Upper lobe of right lung (tissue), 1 donor: Measurements from ENCODE around the gene ANKMY1. TPM values are rescaled to one million over a fixed set of nuclear protein-coding genes. Genes with fewer than 3 reads are reported as not detected.

Experiments
- ATAC-seq: fragments of 200-7000 bp; cut with Tn5 transposase; one replicate; pipeline ENCODE4 v1.9.1; 2020; ENCODE audit warnings: mild to moderate bottlenecking, moderate library complexity
- DNase-seq: peaks from one replicate; pipeline ENCODE4 v3.0.0-alpha.2; 2020
- H3K27ac ChIP-seq: fragments of 200-600 bp; one replicate; pipeline ENCODE4 v1.8.0; 2022
- H3K27me3 ChIP-seq: fragments of 200-600 bp; one replicate; pipeline ENCODE4 v1.8.0; 2022; ENCODE audit warnings: mild to moderate bottlenecking
- H3K36me3 ChIP-seq: fragments of 200-600 bp; one replicate; pipeline ENCODE4 v1.8.0; 2022
- H3K4me1 ChIP-seq: fragments of 200-600 bp; one replicate; pipeline ENCODE4 v1.8.0; 2022
- H3K4me3 ChIP-seq: fragments of 200-600 bp; one replicate; pipeline ENCODE4 v1.8.0; 2022; ENCODE audit warnings: mild to moderate bottlenecking
- H3K9me3 ChIP-seq: fragments of 200-600 bp; one replicate; pipeline ENCODE4 v1.8.0; 2022
- CTCF ChIP-seq: fragments of 200-600 bp; IDR thresholded peaks from one replicate; pipeline ENCODE4 v1.8.0; 2022; ENCODE audit warnings: antibody characterized with exemption
- intact Hi-C: fragments of 100-400 bp; cut with DNase I; formaldehyde crosslinking; loops from one replicate; pipeline ENCODE4 v1.11.0; 2022
- total RNA-seq: library from RNA; stranded (reverse); fragmentation: NEBNext Ultra II Directional; extraction: Animal tissue kit (Norgen Biotek cat#: 25700); gene quantifications from one replicate; pipeline ENCODE4 v1.2.1, GENCODE V29; 2021
- donor health status: DM: no; HTN: yes; CAD: no; lungs with severe emphysema.

ANKMY1 gene
- total RNA-seq, 1 donor from 2014 or later, result 19.3 TPM

GRCh38 chr2:240441993-240442411, 115.8 kb downstream of the ANKMY1 start:
- peaks cover 13% of the 10 kb centered on the region for H3K27me3 ChIP-seq
- no peaks in the 10 kb centered on the region for H3K36me3 ChIP-seq
- H3K27ac ChIP-seq, result no peak overlapping the region
- ATAC-seq (no peak), DNase-seq (no peak)
- intact Hi-C loops, result loop anchor here (5.0 kb wide), 1 partner anchor 210 kb away; no protein-coding TSS in a partner anchor
- no peak for TF ChIP-seq CTCF
- H3K4me1 ChIP-seq, result peaks cover 14% of the 10 kb centered on the region
- H3K9me3 ChIP-seq, result no peaks in the 10 kb centered on the region
- H3K4me3 ChIP-seq, result no peak overlapping the region

- no peaks in the 10 kb centered on the region for H3K9me3 ChIP-seq
- no peak for TF ChIP-seq CTCF
- H3K27me3 ChIP-seq, result peaks cover 19% of the 10 kb centered on the region
- H3K4me3 ChIP-seq, result no peak overlapping the region
- no peak for ATAC-seq
- intact Hi-C loops, result loop anchor here (5.0 kb wide), 1 partner anchor 209 kb away; no protein-coding TSS in a partner anchor
- peaks cover 19% of the 10 kb centered on the region for H3K4me1 ChIP-seq
- DNase-seq, result no peak
- H3K27ac ChIP-seq, result no peak overlapping the region
- H3K36me3 ChIP-seq, result no peaks in the 10 kb centered on the region
These were observed 116.3 kb downstream of the ANKMY1 start for GRCh38 chr2:240441326-240441992.

GRCh38 chr2:240440704-240441320, 117.0 kb downstream of the ANKMY1 start:
- DNase-seq, result no peak

GRCh38 chr2:240440251-240440650, 117.5 kb downstream of the ANKMY1 start:
- H3K36me3 ChIP-seq, result no peaks in the 10 kb centered on the region
- H3K4me1 ChIP-seq, result peaks cover 20% of the 10 kb centered on the region
- H3K27ac ChIP-seq, result no peak overlapping the region
- ATAC-seq (no peak), DNase-seq (no peak)
- intact Hi-C loops, result loop anchor here (5.0 kb wide), 1 partner anchor 208 kb away; no protein-coding TSS in a partner anchor
- TF ChIP-seq CTCF, result no peak
- peaks cover 22% of the 10 kb centered on the region for H3K27me3 ChIP-seq
- no peaks in the 10 kb centered on the region for H3K9me3 ChIP-seq
- no peak overlapping the region for H3K4me3 ChIP-seq

More at GRCh38 chr2:240440704-240441320, 117.0 kb downstream of the ANKMY1 start:
- no peak overlapping the region for H3K27ac ChIP-seq
- TF ChIP-seq CTCF, result no peak
- H3K4me1 ChIP-seq, result peaks cover 20% of the 10 kb centered on the region
- H3K4me3 ChIP-seq, result no peak overlapping the region
- peaks cover 22% of the 10 kb centered on the region for H3K27me3 ChIP-seq
- H3K9me3 ChIP-seq, result no peaks in the 10 kb centered on the region
- ATAC-seq, result no peak
- intact Hi-C loops, result loop anchor here (5.0 kb wide), 1 partner anchor 209 kb away; no protein-coding TSS in a partner anchor
- H3K36me3 ChIP-seq, result no peaks in the 10 kb centered on the region

- no peak overlapping the region for H3K27ac ChIP-seq
- ATAC-seq (no peak), DNase-seq (peak; percentile 59)
- H3K9me3 ChIP-seq, result no peaks in the 10 kb centered on the region
- H3K36me3 ChIP-seq, result no peaks in the 10 kb centered on the region
- intact Hi-C loops, result loop anchor here (5.0 kb wide), 1 partner anchor 207 kb away; no protein-coding TSS in a partner anchor
- peaks cover 22% of the 10 kb centered on the region for H3K27me3 ChIP-seq
- peaks cover 20% of the 10 kb centered on the region for H3K4me1 ChIP-seq
- no peak overlapping the region for H3K4me3 ChIP-seq
- TF ChIP-seq CTCF, result no peak
These were observed 118.1 kb downstream of the ANKMY1 start for GRCh38 chr2:240439698-240440151.
